Endothelial cell of umbilical vein (primary cell): ENCODE measurements around the gene CNDP2. TPM values are rescaled to one million over a fixed set of nuclear protein-coding genes. Genes with fewer than 3 reads are reported as not detected.

Source experiments
- BruUV-seq: library from RNA; stranded (reverse); fragments of 400-500 nt; replicated peaks from 2 replicates; lab custom pipeline; 2021; lab: Mats Ljungman, UMichigan
- CTCF ChIA-PET: fragments of 300-600, 350-600 bp; sonication (Branson Sonifier 250); formaldehyde crosslinking; loops from one replicate; lab custom pipeline; 2021; ENCODE audit warnings: antibody characterized with exemption, inconsistent platforms; lab: Charles Lee
- POLR2A ChIA-PET: fragments of 300-600, 350-600 bp; sonication (Branson Sonifier 250); formaldehyde crosslinking; loops from one replicate; lab custom pipeline; 2021; ENCODE audit warnings: antibody characterized with exemption, inconsistent platforms; lab: Charles Lee
- DNase-seq: peaks from one replicate; pipeline ENCODE4 v3.0.0-alpha.2; 2011; ENCODE audit warnings: low read depth, low spot score
- FAIRE-seq: peaks from 2 replicates; lab custom pipeline; 2011; peaks lifted over from hg19 to GRCh38; lab: Jason Lieb, UNC
- H2AFZ ChIP-seq: 2 replicates; pipeline ENCODE4 v1.6.0; 2012; ENCODE audit warnings: low read depth, low read length, control low read depth, inconsistent platforms
- H3K27ac ChIP-seq: 2 replicates; pipeline ENCODE4 v1.5.1; 2011; ENCODE audit warnings: low read depth, mild to moderate bottlenecking, control low read depth, low read length, moderate library complexity; ENCODE audit not compliant: insufficient read depth
- H3K27me3 ChIP-seq, 2 experiments: 2 replicates each; pipeline versions ENCODE4 v1.6.0 to v1.6.1; 2011; ENCODE audit warnings: low read length in 2 of 2, mixed read lengths in 1 of 2; ENCODE audit not compliant: control insufficient read depth in 2 of 2, insufficient read depth in 2 of 2
- H3K36me3 ChIP-seq, 2 experiments: 2 replicates in 1 of 2; 3 replicates in 1 of 2; pipeline ENCODE4 v1.5.1; 2011; ENCODE audit warnings: low read length in 2 of 2, mild to moderate bottlenecking in 1 of 2, moderate library complexity in 1 of 2; ENCODE audit not compliant: control insufficient read depth in 2 of 2, insufficient read depth in 2 of 2; ENCODE audit errors: extremely low read depth in 1 of 2
- H3K4me1 ChIP-seq: 3 replicates; pipeline ENCODE4 v1.5.1; 2011; ENCODE audit warnings: mild to moderate bottlenecking, low read length; ENCODE audit not compliant: control insufficient read depth, insufficient read depth; ENCODE audit errors: extremely low read depth
- H3K4me2 ChIP-seq: 2 replicates; pipeline ENCODE4 v1.6.1; 2011; ENCODE audit warnings: low read length, control low read depth, mixed read lengths; ENCODE audit not compliant: insufficient read depth
- H3K4me3 ChIP-seq, 3 experiments: fragments of 200-600 bp in 1 of 3; sonication (generic), shearing (Covaris generic) in 1 of 3; replicated peaks in 1 of 3; 2 replicates each; pipeline ENCODE4 v1.5.1; 2011 to 2016; ENCODE audit warnings: control low read depth in 3 of 3, low read length in 3 of 3, mild to moderate bottlenecking in 2 of 3, inconsistent platforms in 1 of 3, low read depth in 1 of 3, moderate library complexity in 1 of 3; ENCODE audit not compliant: insufficient read depth in 1 of 3
- H3K79me2 ChIP-seq: 2 replicates; pipeline ENCODE4 v1.6.0; 2012; ENCODE audit warnings: low read length, inconsistent platforms; ENCODE audit not compliant: control insufficient read depth, insufficient read depth
- H3K9ac ChIP-seq: replicated peaks from 2 replicates; pipeline ENCODE3; 2011; ENCODE audit warnings: low read length, control low read depth; ENCODE audit not compliant: insufficient read depth; ENCODE audit errors: extremely low read depth
- H3K9me1 ChIP-seq: replicated peaks from 3 replicates; pipeline ENCODE4 v1.6.0; 2011; ENCODE audit warnings: mild to moderate bottlenecking, low read length; ENCODE audit not compliant: control insufficient read depth, insufficient read depth; ENCODE audit errors: extremely low read depth
- H3K9me3 ChIP-seq: replicated peaks from 2 replicates; pipeline ENCODE4 v1.5.1; 2012; ENCODE audit warnings: low read length, inconsistent platforms; ENCODE audit not compliant: control insufficient read depth, insufficient read depth
- H4K20me1 ChIP-seq: replicated peaks from 2 replicates; pipeline ENCODE3; 2011; ENCODE audit warnings: mild to moderate bottlenecking, low read length; ENCODE audit not compliant: control insufficient read depth, insufficient read depth; ENCODE audit errors: extremely low read depth
- EZH2 ChIP-seq: IDR thresholded peaks from 2 replicates; pipeline ENCODE4 v1.6.1; 2012; ENCODE audit warnings: borderline replicate concordance, low read depth, mild to moderate bottlenecking, moderate library complexity, low read length, inconsistent platforms; ENCODE audit not compliant: severe bottlenecking
- FOS ChIP-seq: IDR thresholded peaks from 2 replicates; pipeline ENCODE4 v1.6.1; 2011; ENCODE audit warnings: mild to moderate bottlenecking, low read length, moderate library complexity, borderline replicate concordance; ENCODE audit not compliant: insufficient read depth
- GATA2 ChIP-seq: IDR thresholded peaks from 2 replicates; pipeline ENCODE4 v1.7.0; 2011; ENCODE audit warnings: low read depth, mild to moderate bottlenecking, moderate library complexity, mixed read lengths, low read length; ENCODE audit not compliant: insufficient read length, insufficient read depth
- JUN ChIP-seq: IDR thresholded peaks from 2 replicates; pipeline ENCODE4 v1.6.1; 2011; ENCODE audit warnings: borderline replicate concordance, low read depth; ENCODE audit not compliant: insufficient read length, insufficient read depth
- MYC ChIP-seq: IDR thresholded peaks from one replicate; pipeline ENCODE4 v1.6.1; 2011; ENCODE audit warnings: mild to moderate bottlenecking, low read depth, low read length
- POLR2A ChIP-seq: IDR thresholded peaks from 2 replicates; pipeline ENCODE4 v1.6.1; 2012; ENCODE audit warnings: low read depth, mild to moderate bottlenecking, control low read depth, low read length
- POLR2AphosphoS5 ChIP-seq: IDR thresholded peaks from 2 replicates; pipeline ENCODE4 v1.6.1; 2012; ENCODE audit warnings: low read depth, mild to moderate bottlenecking, control low read depth, low read length, moderate library complexity; ENCODE audit not compliant: insufficient read depth
- dilution Hi-C: fragments of 300-500 bp; cut with MboI; formaldehyde crosslinking; loops from one replicate; pipeline ENCODE4 v1.15.0; 2019; ENCODE audit warnings: low sequenced_read_pairs; ENCODE audit not compliant: extremely low pct_ligation_motif_present
- intact Hi-C: fragments of 100-400 bp; cut with micrococcal nuclease; formaldehyde crosslinking; loops from one replicate; pipeline ENCODE4 v1.10.0; 2022
- polyA plus RNA-seq, 4 experiments: library from polyadenylated mRNA; depleted of rRNA in 3 of 4; stranded (reverse) in 3 of 4; unstranded in 1 of 4; fragments of >200 nt; gene quantifications; 2 replicates each; pipeline versions ENCODE4 v1.2.1 to v1.2.3, GENCODE V29; 2011 to 2012; ENCODE audit warnings: missing spikeins in 1 of 4
- total RNA-seq: library from RNA; stranded (reverse); gene quantifications from 2 replicates; pipeline ENCODE4 v1.2.3, GENCODE V29; 2021
- TF ChIP-seq, protein P1 (sequence below): IDR thresholded peaks from 2 replicates; pipeline ENCODE4 v1.6.1; 2011; ENCODE audit not compliant: insufficient read depth, insufficient read length
- TF ChIP-seq, protein P2 (sequence below), 2 donors: IDR thresholded peaks; 1 replicate in 1 of 2; 2 replicates in 1 of 2; pipeline ENCODE4 v1.5.1; 2011; ENCODE audit warnings: low read length in 2 of 2, mild to moderate bottlenecking in 2 of 2, moderate library complexity in 2 of 2, control low read depth in 1 of 2, inconsistent platforms in 1 of 2, low read depth in 1 of 2; ENCODE audit not compliant: insufficient read depth in 1 of 2; ENCODE audit errors: extremely low read depth in 1 of 2

Gene CNDP2
- total and polyA plus RNA-seq, 2 donors (not counting 3 experiments of a cell fraction or from before 2014, with no cell fraction given) = 52.9 to 123 TPM

DNA sequence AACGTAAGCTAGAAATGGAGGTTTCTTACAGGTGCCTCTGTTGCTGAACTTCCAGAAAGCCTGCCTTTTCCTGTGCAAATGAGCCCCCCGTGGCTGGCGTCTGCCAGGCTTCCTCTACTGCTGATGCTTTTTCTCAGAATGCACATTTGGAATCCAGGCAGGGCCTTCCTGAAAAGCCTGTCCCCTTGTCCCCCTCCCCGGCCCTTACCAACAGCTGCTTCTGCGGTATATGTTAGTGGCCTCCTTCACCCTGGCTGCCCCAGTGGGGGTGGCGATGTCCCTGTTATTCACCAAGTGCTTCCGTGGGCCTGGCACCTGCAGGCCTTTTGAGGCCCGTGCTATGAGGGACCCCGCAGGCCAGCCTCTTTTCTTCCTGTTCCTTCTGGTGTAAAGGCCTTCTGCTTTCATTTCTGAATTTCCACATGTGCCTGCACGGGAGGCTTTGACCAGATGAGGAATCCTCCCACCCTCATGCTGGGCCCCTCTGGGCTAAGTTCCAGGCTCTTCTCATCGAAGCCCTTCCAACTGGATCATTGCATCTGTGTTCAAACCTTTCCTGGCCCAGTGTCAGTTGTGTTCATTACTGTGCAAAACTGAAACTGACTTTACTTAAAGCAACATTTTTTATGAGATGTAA, 10.4 kb downstream of the CNDP2 start:
- POLR2A ChIA-PET = no interaction called here
- peaks cover 10 to 40% of the 10 kb centered on the region in 2 experiments for H3K36me3 ChIP-seq

More for the DNA sequence above, 10.4 kb downstream of the CNDP2 start:
- no peak for DNase-seq
- no peaks in the 10 kb centered on the region for H4K20me1 ChIP-seq
- BruUV-seq = no TSS peak
- H3K4me3 ChIP-seq = no peak overlapping the region
- H3K4me2 ChIP-seq = no peak overlapping the region
- no peaks in the 10 kb centered on the region for H3K79me2 ChIP-seq
- CTCF ChIA-PET = no interaction called here
- no peaks in the 10 kb centered on the region for H3K9me1 ChIP-seq
- H2AFZ ChIP-seq = no peak overlapping the region
- no peak for TF ChIP-seq FOS
- no peak for TF ChIP-seq JUN
- no peak for TF ChIP-seq POLR2AphosphoS5
- no peak for TF ChIP-seq POLR2A
- no peak for TF ChIP-seq MYC
- TF ChIP-seq, protein P1, sequence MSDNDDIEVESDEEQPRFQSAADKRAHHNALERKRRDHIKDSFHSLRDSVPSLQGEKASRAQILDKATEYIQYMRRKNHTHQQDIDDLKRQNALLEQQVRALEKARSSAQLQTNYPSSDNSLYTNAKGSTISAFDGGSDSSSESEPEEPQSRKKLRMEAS = no peak
- no peak for TF ChIP-seq GATA2
- no peak for TF ChIP-seq EZH2
- TF ChIP-seq, protein P2, sequence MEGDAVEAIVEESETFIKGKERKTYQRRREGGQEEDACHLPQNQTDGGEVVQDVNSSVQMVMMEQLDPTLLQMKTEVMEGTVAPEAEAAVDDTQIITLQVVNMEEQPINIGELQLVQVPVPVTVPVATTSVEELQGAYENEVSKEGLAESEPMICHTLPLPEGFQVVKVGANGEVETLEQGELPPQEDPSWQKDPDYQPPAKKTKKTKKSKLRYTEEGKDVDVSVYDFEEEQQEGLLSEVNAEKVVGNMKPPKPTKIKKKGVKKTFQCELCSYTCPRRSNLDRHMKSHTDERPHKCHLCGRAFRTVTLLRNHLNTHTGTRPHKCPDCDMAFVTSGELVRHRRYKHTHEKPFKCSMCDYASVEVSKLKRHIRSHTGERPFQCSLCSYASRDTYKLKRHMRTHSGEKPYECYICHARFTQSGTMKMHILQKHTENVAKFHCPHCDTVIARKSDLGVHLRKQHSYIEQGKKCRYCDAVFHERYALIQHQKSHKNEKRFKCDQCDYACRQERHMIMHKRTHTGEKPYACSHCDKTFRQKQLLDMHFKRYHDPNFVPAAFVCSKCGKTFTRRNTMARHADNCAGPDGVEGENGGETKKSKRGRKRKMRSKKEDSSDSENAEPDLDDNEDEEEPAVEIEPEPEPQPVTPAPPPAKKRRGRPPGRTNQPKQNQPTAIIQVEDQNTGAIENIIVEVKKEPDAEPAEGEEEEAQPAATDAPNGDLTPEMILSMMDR (IDR thresholded peaks at IDR 0.05; ENCODE audit: extremely low read depth in 1 of 2, insufficient read depth in 1 of 2, low read depth in 1 of 2, low read length in 2 of 2) = no peak
- intact Hi-C loops = no loop called here
- no peaks in the 10 kb centered on the region for H3K27me3 ChIP-seq
- H3K9me3 ChIP-seq = no peaks in the 10 kb centered on the region
- no peaks in the 10 kb centered on the region for H3K4me1 ChIP-seq
- dilution Hi-C loops = no loop called here
- no peak overlapping the region for H3K9ac ChIP-seq
- no peak for FAIRE-seq
- no peak overlapping the region for H3K27ac ChIP-seq
